GM18519 (cell line): ENCODE measurements around the gene BRSK2.

Source experiments
- ATAC-seq: cut with Tn5 transposase; IDR thresholded peaks from one replicate; pipeline ENCODE4 v1.9.1; 2021; ENCODE audit warnings: mild to moderate bottlenecking, moderate library complexity; ENCODE audit not compliant: unreplicated experiment, low FRiP score

Gene BRSK2

DNA sequence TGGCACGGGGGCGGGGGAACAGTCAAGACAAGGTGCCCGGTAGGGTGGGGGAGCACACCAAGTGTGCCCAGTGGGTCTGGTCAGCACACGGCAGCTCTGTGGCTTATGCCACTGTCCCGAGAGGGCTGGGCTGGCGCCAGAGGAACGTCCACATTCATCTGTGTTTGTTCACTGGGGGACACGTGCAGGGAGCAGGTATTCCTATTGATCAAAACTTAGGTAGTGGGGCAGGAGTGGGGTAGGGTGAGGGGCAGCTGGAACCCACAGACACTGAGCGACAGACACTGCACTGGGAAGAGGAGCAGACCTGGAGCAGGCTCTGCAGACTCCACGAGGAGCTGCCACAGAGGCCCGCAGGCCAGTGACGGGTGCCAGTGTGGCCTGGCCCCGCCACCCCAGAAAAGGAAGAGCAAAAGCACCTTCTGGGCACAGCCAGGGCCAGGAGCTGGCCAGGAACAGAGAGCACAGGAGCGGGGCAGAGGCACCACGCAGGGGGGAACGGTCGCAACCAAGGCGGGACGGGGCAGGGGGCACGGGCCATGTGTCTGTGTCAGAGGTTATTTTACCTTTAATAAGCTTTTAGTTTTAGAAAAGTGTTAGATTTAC, 98.9 kb downstream of the BRSK2 start:
- ATAC-seq: no peak

DNA sequence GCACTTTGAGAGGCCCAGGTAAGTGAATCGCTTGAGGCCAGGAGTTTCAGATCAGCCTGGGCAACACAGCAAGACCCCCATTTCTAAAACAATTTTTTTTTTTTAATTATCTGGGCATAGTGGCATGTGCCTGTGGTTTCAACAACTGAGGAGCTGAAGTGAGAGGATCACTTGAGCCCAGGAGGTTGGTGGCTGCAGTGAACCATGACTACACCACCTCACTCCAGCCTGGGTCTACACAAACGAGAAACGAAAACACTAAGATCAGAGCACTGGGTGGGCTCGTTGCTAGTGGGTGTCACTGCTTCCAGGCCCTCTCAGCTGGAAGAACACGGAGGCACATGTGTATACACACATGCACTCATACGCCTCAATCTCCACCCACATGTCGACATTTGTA, 100.9 kb downstream of the BRSK2 start:
- ATAC-seq: no peak

DNA sequence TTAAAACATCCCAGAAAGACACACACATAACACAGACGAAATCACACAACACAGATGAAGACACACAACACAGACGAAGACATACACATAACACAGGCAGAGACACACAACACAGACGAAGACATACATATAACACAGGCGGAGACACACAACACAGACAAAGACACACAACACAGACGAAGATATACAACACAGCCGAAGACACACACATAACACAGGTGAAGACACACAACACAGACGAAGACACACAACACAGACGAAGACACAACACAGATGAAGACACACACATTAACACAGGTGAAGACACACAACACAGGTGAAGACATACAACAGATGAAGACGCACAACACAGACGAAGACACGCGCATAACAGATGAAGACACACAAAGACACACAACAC, 101.6 kb downstream of the BRSK2 start:
- no peak for ATAC-seq

- no peak for ATAC-seq
Observed at GRCh38 chr11:1493650-1494244, 104.0 kb downstream of the BRSK2 start.

DNA sequence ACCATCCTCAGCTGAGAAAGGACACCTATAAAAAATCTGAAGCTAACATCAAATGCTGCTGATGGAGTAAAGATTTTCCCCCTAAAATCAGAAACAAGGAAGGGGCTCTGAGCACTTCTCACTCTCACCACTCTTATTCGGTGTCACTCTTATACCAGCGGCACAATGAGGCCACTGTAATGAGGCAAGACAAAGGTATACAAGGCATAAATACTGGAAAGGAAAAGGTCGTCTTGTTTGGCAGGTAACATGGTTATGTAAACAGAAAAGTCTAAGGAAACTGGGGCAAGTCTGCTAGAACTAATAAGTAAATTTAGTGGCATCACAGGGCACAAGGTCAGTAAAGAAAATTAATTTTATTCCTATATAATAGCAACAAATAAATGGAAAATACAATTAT, 104.9 kb downstream of the BRSK2 start:
- no peak for ATAC-seq

- no peak for ATAC-seq
Observed at GRCh38 chr11:1496091-1496760, 106.5 kb downstream of the BRSK2 start.

DNA sequence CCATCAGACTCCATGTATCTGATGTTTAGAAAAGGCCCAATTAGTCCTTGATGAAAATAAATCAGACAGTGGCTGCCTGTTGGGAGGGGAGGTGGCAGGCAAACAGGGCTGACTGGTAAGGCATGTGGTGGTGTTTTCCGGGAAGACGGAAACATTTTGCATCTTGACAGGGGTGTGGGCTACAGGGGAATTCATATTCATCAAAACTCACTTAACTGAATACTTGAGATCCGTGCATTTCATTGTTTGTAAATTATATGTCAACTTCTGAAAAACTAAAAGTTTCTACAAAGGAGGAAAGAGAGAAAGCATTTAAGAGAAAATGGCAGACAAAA, 107.0 kb downstream of the BRSK2 start:
- ATAC-seq: no peak

DNA sequence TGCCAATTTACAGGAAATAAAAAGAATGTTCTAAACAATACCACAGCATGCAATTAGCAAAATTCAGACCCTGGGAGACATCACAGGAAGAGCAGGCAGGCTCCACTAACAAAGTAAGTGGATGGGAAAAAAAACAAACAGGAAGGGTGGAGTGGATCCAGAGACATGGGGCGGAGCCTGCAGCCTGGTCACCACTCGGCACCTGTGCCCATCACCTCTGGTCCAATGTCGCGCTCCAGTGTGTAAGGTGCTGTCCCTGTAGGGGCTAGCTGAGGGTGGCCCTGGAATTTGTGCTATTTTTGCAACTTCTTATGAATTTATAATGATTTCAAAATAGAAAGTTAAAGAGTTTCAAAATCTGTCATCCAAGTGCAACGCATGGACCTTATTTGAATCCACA, 107.9 kb downstream of the BRSK2 start:
- no peak for ATAC-seq

- no peak for ATAC-seq
Observed at GRCh38 chr11:1498262-1498661, 108.5 kb downstream of the BRSK2 start.

GRCh38 chr11:1499261-1499890, 109.6 kb downstream of the BRSK2 start:
- no peak for ATAC-seq

GRCh38 chr11:1499899-1500298, 110.2 kb downstream of the BRSK2 start:
- ATAC-seq: no peak

- ATAC-seq: no peak
Observed at GRCh38 chr11:1500466-1501420, 111.0 kb downstream of the BRSK2 start.

- no peak for ATAC-seq
Observed at GRCh38 chr11:1501421-1502167, 111.9 kb downstream of the BRSK2 start.

DNA sequence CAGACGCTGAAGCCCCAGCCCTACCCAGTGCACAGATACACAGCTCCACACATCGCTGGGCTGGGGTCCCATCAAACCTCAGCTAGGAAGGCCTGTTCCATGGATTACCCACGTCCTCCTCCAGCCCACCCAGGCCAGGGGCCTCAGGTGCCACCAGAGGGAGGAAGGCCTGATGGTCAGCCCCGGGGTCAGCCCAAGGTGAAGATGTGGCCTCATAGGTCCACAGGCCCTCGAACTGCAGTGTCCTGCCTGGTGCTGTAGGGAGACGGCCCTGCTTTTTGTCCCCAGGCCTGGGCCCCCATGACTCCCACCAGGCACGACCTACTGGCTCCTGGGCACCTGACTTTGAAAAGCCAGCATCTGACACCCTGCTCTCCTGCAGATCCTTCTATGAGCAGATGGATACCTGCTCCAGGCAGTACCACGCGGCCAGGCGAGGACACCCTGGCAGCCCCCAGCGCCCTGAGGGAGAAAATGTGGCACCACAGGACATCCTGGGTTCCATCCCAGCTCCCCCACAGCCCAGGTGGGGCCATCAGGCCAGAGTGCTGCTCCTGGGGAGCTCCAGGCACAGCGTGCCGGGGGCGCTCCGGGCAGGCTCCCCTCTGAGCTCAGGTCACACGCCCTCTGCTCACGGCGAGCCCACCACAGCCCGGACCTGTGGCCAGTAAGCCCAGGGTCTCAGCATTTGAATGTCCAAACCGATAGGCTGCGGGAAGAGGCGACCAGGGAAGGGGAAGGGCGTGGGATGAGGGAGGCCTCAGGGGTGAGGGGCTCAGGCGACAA, 112.6 kb downstream of the BRSK2 start:
- ATAC-seq: no peak

DNA sequence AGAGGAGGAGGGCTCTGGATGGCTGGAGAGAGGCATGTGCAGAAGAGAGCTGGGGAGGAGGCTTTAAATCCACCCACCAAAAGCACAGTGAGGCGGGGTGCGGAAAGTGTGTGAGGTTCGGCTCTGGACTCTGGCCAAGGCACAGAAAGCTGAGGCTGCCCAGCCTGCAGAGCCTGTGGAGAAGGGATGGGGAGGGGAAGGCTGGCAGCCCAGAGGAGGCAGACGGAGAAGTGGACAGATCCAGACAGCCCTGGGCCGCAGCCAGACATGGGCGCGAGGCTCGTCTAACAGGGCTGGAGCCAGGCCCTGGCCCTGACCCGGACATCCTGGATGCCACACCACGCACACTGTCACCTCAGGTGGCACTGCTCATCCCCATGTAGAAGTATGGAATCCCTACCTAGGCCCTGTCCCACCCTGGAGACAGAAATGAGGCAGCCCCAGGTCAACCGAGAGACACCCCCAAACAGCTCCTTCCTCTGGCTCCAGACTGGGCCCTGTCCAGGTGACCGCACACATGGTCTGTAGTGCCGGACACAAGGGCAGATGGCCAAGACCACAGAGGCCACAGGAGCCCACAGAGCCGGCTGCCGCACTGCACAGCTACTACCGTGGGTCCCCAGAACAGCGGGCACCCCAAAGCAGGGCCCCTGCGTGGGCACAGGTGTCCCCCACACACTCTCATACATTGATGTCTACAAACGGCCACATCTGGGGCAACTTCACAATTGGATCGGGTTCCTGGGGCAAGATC, 113.4 kb downstream of the BRSK2 start:
- no peak for ATAC-seq

DNA sequence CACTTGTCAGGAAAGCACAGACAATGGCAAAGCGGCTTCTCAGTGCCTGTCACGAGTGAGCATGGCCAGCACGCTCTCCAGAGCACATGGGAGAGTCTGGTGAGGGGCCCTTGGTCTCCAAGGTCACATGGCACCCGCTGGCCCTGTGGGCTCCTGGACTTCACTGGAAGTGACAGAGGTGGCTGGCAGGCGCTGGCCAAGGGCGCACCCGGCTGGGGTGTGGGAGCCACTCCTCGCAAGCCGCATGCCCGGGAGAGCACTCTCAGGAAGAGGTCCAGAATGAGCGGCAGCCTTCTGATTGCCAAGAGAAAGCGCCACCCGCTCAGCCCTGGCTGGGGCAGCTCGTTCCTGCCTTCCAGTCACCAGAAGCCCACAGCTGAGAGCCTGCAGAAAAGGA, 114.0 kb downstream of the BRSK2 start:
- no peak for ATAC-seq

GRCh38 chr11:1504138-1504537, 114.4 kb downstream of the BRSK2 start:
- ATAC-seq: no peak

DNA sequence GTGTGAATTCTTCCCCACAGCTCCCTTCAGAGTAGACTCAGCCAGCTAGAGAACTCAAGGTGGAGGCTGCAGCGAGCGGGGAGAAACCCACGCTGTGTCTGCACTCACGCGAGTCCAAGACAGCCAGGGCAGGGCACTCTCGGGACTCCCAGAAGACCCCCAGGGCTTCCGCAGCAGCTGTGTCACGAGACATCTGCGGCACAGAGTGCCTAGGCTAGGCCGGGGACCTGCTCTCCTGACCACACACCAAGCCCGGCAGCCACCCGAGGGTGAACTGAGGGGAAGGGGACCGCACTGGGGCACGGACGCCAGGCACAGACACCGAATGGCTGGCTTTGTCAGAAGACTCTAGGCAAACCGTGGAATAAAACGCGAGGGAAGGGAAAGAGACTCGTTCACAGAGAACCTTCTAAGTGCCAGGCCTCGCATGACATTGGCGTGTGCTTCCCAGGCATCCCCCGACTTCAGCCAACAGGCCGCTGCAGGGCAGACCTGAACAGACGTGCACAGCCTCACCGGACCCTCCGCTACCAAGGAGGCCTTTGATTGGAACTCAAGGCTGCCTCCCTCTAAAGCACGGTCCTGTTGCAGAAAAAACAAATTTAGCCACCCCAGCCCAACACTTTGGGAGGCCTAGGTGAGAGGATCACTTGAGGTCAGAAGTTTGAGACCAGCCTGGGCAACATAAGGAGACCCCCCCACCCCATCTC, 115.0 kb downstream of the BRSK2 start:
- no peak for ATAC-seq
